Keratinocyte (primary cell): Measurements from ENCODE around the gene CCDC92. TPM values are rescaled to one million over a fixed set of nuclear protein-coding genes. Genes with fewer than 3 reads are reported as not detected.

Experiments used
- DNase-seq: peaks from one replicate; pipeline ENCODE4 v3.0.0-alpha.2; 2011; ENCODE audit warnings: low read depth, missing footprints, low spot score
- FAIRE-seq: peaks from 2 replicates; lab custom pipeline; 2011; peaks lifted over from hg19 to GRCh38; lab: Jason Lieb, UNC
- H2AFZ ChIP-seq: 2 replicates; pipeline ENCODE4 v1.6.0; 2012; ENCODE audit warnings: low read length, control low read depth, inconsistent platforms; ENCODE audit not compliant: control insufficient read depth
- H3K27ac ChIP-seq: 2 replicates; pipeline ENCODE4 v1.5.1; 2011; ENCODE audit warnings: low read length; ENCODE audit not compliant: control insufficient read depth, insufficient read depth
- H3K27me3 ChIP-seq: 3 replicates; pipeline ENCODE4 v1.6.0; 2011; ENCODE audit warnings: low read length; ENCODE audit not compliant: control insufficient read depth, insufficient read depth; ENCODE audit errors: extremely low read depth
- H3K36me3 ChIP-seq, 2 experiments: 2 replicates in 1 of 2; 3 replicates in 1 of 2; pipeline ENCODE4 v1.5.1; 2011; ENCODE audit warnings: low read length in 2 of 2, mild to moderate bottlenecking in 1 of 2; ENCODE audit not compliant: control insufficient read depth in 2 of 2, insufficient read depth in 2 of 2; ENCODE audit errors: extremely low read depth in 1 of 2
- H3K4me1 ChIP-seq: 3 replicates; pipeline ENCODE4 v1.5.1; 2011; ENCODE audit warnings: low read length; ENCODE audit not compliant: control insufficient read depth, insufficient read depth; ENCODE audit errors: extremely low read depth
- H3K4me2 ChIP-seq: 3 replicates; pipeline ENCODE4 v1.6.0; 2011; ENCODE audit warnings: low read depth, low read length; ENCODE audit not compliant: control insufficient read depth, insufficient read depth; ENCODE audit errors: extremely low read depth
- H3K4me3 ChIP-seq, 3 experiments: fragments of 200-600 bp in 1 of 3; sonication (generic) in 1 of 3; 2 replicates in 2 of 3; 3 replicates in 1 of 3; pipeline ENCODE4 v1.5.1; 2011 to 2016; ENCODE audit warnings: low read length in 3 of 3, mild to moderate bottlenecking in 3 of 3, control low read depth in 2 of 3, inconsistent platforms in 1 of 3, low read depth in 1 of 3, mixed read lengths in 1 of 3, mixed run types in 1 of 3, moderate library complexity in 1 of 3; ENCODE audit not compliant: control insufficient read depth in 2 of 3, insufficient read depth in 2 of 3; ENCODE audit errors: extremely low read depth in 1 of 3
- H3K79me2 ChIP-seq: 2 replicates; pipeline ENCODE4 v1.6.0; 2012; ENCODE audit warnings: low read length; ENCODE audit not compliant: control insufficient read depth, insufficient read depth
- H3K9ac ChIP-seq: 3 replicates; pipeline ENCODE4 v1.6.0; 2011; ENCODE audit warnings: low read length; ENCODE audit not compliant: control insufficient read depth, insufficient read depth; ENCODE audit errors: extremely low read depth
- H3K9me1 ChIP-seq: 3 replicates; pipeline ENCODE4 v1.6.0; 2011; ENCODE audit warnings: low read length; ENCODE audit not compliant: control insufficient read depth, insufficient read depth; ENCODE audit errors: extremely low read depth
- H3K9me3 ChIP-seq: 2 replicates; pipeline ENCODE4 v1.5.1; 2012; ENCODE audit warnings: low read depth, low read length; ENCODE audit not compliant: control insufficient read depth
- H4K20me1 ChIP-seq: 3 replicates; pipeline ENCODE4 v1.6.0; 2011; ENCODE audit warnings: low read length; ENCODE audit not compliant: control insufficient read depth, insufficient read depth; ENCODE audit errors: extremely low read depth
- CTCF ChIP-seq, 3 experiments: IDR thresholded peaks in 1 of 3; conservative IDR thresholded peaks in 1 of 3; optimal IDR thresholded peaks in 1 of 3; 2 replicates in 2 of 3; 3 replicates in 1 of 3; pipeline versions ENCODE3 to v1.5.1; 2011; ENCODE audit warnings: low read length in 3 of 3, mild to moderate bottlenecking in 3 of 3, moderate library complexity in 2 of 3, control low read depth in 1 of 3, inconsistent platforms in 1 of 3; ENCODE audit not compliant: insufficient read depth in 2 of 3; ENCODE audit errors: extremely low read depth in 1 of 3
- EZH2 ChIP-seq: IDR thresholded peaks from one replicate; pipeline ENCODE4 v1.6.1; 2012; ENCODE audit warnings: inconsistent platforms, mild to moderate bottlenecking, low read length, moderate library complexity
- dilution Hi-C: fragments of 300-500 bp; cut with MboI; formaldehyde crosslinking; loops from one replicate; pipeline ENCODE4 v1.7.0; 2020; ENCODE audit warnings: low sequenced_read_pairs; ENCODE audit not compliant: extremely low pct_ligation_motif_present
- polyA plus RNA-seq, 5 experiments: library from polyadenylated mRNA; depleted of rRNA in 3 of 5; stranded (reverse) in 3 of 5; stranded (forward) in 1 of 5; unstranded in 1 of 5; fragments of >200 nt; gene quantifications; 1 replicate in 1 of 5; 2 replicates in 3 of 5; 3 replicates in 1 of 5; pipeline versions ENCODE4 v1.2.1 to v1.2.3, GENCODE V29; 2011 to 2012; ENCODE audit warnings: missing spikeins in 2 of 5, low read depth in 1 of 5, low replicate concordance in 1 of 5

The CCDC92 gene
- polyA plus RNA-seq, 1 donor (not counting 4 experiments of a cell fraction or from before 2014, with no cell fraction given) = 8.3 TPM

GRCh38 chr12:123997033-123997822, 24.6 kb upstream of the CCDC92 start:
- FAIRE-seq (no peak), DNase-seq (no peak)
- no peak overlapping the region for H3K27ac ChIP-seq
- dilution Hi-C loops = no loop called here
- peaks cover 3% of the 10 kb centered on the region for H3K79me2 ChIP-seq
- peaks cover 31% of the 10 kb centered on the region for H3K4me1 ChIP-seq
- H3K27me3 ChIP-seq = no peaks in the 10 kb centered on the region
- peaks cover 2% of the 10 kb centered on the region for H3K9me1 ChIP-seq
- no peak overlapping the region for H2AFZ ChIP-seq
- TF ChIP-seq CTCF (optimal IDR thresholded peaks at IDR 0.05 in 1 of 3, IDR thresholded peaks at IDR 0.05 in 1 of 3, conservative IDR thresholded peaks at IDR 0.05 in 1 of 3; ENCODE audit: extremely low read depth in 1 of 3, insufficient read depth in 2 of 3, low read length in 3 of 3) = no peak
- TF ChIP-seq EZH2 = no peak
- H3K4me2 ChIP-seq = no peak overlapping the region
- no peak overlapping the region for H3K4me3 ChIP-seq
- H4K20me1 ChIP-seq = no peaks in the 10 kb centered on the region
- H3K36me3 ChIP-seq = peaks cover 5 to 13% of the 10 kb centered on the region in 2 experiments
- H3K9ac ChIP-seq = no peak overlapping the region
- H3K9me3 ChIP-seq = no peaks in the 10 kb centered on the region

GRCh38 chr12:123996581-123996980, 23.9 kb upstream of the CCDC92 start:
- no peak overlapping the region for H3K27ac ChIP-seq
- no peak for DNase-seq
- H3K4me3 ChIP-seq = no peak overlapping the region
- H3K9ac ChIP-seq = no peak overlapping the region
- peaks cover 38% of the 10 kb centered on the region for H3K4me1 ChIP-seq
- TF ChIP-seq EZH2 = no peak
- TF ChIP-seq CTCF (optimal IDR thresholded peaks at IDR 0.05 in 1 of 3, IDR thresholded peaks at IDR 0.05 in 1 of 3, conservative IDR thresholded peaks at IDR 0.05 in 1 of 3; ENCODE audit: extremely low read depth in 1 of 3, insufficient read depth in 2 of 3, low read length in 3 of 3) = no peak
- H3K4me2 ChIP-seq = no peak overlapping the region
- H3K79me2 ChIP-seq = peaks cover 3% of the 10 kb centered on the region
- H3K9me1 ChIP-seq = peaks cover 2% of the 10 kb centered on the region
- H3K27me3 ChIP-seq = no peaks in the 10 kb centered on the region
- dilution Hi-C loops = no loop called here
- no peaks in the 10 kb centered on the region for H3K9me3 ChIP-seq
- no peak overlapping the region for H2AFZ ChIP-seq
- no peaks in the 10 kb centered on the region for H4K20me1 ChIP-seq
- peaks cover 5 to 10% of the 10 kb centered on the region in 2 experiments for H3K36me3 ChIP-seq
- no peak for FAIRE-seq
